ENCODE data around the gene C22orf42.

Gene C22orf42

GRCh38 chr22:32132783-32133182, 26.3 kb downstream of the C22orf42 start:
- no peak for DNase-seq

GRCh38 chr22:32132126-32132525, 27.0 kb downstream of the C22orf42 start:
- DNase-seq: no peak

DNA sequence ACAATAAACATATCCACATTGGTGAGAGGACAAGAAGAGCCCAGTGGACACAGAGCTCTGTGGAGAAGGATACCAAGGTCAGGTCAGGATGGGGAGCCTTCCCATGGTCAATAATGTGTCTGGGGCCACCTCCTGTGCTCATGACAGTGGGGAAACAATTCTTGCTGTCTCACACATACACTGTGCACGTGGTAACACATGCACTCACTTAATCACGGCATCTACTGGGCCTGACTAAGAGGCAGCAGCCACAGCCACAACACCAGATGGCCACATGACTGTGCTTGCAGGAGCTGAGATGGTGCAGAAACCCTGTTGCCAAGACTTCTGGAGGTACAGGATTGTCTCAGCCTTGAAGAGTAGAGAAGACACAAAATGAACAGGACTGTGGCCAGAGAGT, 28.6 kb downstream of the C22orf42 start:
- DNase-seq: no peak

- no peak for DNase-seq
These were observed 31.2 kb downstream of the C22orf42 start for GRCh38 chr22:32127904-32128303.

GRCh38 chr22:32123657-32124056, 35.4 kb downstream of the C22orf42 start:
- DNase-seq: no peak

DNA sequence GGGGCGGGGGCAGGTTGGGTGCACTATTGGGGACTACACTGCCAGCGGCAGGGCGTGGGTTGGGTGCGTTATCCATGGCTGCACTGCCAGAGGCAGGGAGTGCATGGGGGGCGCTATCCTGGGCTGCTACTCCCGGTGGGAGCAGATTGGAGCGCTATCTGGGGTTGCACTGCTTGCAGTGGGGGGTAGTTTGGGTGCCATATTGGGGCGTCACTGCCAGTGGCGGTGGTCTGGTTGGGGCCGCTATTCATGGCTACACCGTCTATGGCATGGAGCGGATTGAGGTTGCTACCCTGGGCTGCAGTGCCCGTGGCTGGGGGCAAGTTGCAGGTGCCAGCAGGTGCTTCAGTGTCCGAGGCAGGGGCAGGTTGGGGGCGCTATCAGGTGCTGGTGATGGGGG, 36.2 kb downstream of the C22orf42 start:
- no peak for DNase-seq

DNA sequence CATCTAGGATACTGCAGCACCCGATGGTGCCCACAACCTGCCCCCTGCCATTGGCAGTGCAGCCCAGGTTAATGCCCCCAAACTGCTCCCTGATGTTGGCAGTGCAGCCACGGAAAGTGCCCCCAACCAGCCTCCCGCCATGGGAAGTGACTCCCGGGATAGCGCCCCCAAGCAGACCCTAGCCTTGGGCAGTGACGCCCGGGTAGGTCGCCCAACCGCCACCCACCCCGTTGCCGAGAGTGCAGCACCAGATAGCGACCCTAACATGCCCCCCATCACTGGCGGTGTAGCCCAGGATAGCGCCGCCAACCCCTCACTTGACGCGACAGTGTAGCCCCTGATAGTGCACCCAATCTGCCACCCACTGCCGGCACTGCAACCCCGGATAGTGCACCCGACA, 38.5 kb downstream of the C22orf42 start:
- no peak for DNase-seq

- no peak for DNase-seq
These were observed 39.4 kb downstream of the C22orf42 start for GRCh38 chr22:32119568-32120235.

DNA sequence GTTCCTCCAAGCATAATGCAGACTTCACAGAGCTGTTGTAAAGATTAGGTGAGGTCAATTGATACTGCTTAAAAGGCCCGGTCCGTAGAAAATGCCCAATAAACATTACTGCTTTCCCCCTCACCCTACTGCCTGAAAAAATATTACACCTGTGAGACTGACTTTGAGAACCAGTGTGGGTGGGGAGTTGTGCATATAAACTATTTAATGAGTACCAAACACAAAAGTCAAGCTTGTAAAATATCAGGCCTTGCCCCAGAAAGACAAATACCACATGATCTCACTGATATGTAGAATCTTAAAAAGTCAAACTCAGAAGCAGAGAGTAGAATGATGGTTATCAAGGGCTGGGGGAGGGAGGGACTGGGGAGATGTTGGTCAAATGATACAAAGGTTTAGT, 46.7 kb downstream of the C22orf42 start:
- no peak for DNase-seq

- no peak for DNase-seq
These were observed 52.2 kb downstream of the C22orf42 start for GRCh38 chr22:32106930-32107329.

GRCh38 chr22:32103658-32104315, 55.3 kb downstream of the C22orf42 start:
- no peak for DNase-seq

- DNase-seq: no peak
These were observed 58.4 kb downstream of the C22orf42 start for GRCh38 chr22:32100711-32101110.

Data from 8988T (cell line).